ENCODE results near the gene ADCY2. TPM values are rescaled to one million over a fixed set of nuclear protein-coding genes. Genes with fewer than 3 reads are reported as not detected.

ADCY2 gene
- total RNA-seq, 1 donor from 2014 or later, result 18.4 TPM

- no peak for TF ChIP-seq POLR2AphosphoS5 (IDR thresholded peaks at IDR 0.05; ENCODE audit: insufficient read depth in 1 of 2, low read depth in 1 of 2)
- TF ChIP-seq POLR2A (IDR thresholded peaks at IDR 0.05), result no peak
- TF ChIP-seq CTCF (IDR thresholded peaks at IDR 0.05), result no peak
- DNase-seq (ENCODE audit: extremely low spot score in 2 of 2), result no peak
- Histone ChIP-seq H3K4me1 (no peaks in the 10 kb centered on the region), H3K9me3 (no peaks in the 10 kb centered on the region), H3K27me3 (no peaks in the 10 kb centered on the region), H3K36me3 (no peaks in the 10 kb centered on the region), H3K4me3 (no peak overlapping the region), H3K27ac (no peak overlapping the region)
- intact Hi-C loops (cut with DNase I), result no loop called here
These were observed 261.2 kb downstream of the ADCY2 start for GRCh38 chr5:7657153-7657552.

DNA sequence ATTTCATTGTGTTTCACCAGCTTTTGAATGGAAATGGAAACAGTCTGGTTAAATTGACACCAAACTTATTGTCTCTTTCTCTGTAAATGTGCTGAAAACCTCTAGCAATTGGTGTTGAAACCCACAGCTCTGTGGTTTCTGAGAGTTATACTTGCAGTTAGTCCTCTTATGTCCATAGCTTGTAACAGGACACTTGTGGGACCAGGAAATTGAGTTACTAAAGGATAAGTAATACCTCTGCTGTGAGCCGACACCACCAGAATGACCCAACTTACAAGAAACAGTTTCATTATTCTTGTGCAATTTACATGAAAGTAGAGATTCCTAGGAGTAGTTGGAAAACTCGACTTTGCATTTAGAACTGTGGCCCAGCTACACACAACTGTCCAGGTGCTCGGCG lies 263.5 kb downstream of the ADCY2 start:
- intact Hi-C loops (cut with DNase I), result no loop called here
- H3K27ac ChIP-seq, result no peak overlapping the region
- no peaks in the 10 kb centered on the region for H3K36me3 ChIP-seq
- H3K4me3 ChIP-seq, result no peak overlapping the region
- no peaks in the 10 kb centered on the region for H3K9me3 ChIP-seq
- H3K4me1 ChIP-seq, result no peaks in the 10 kb centered on the region
- no peaks in the 10 kb centered on the region for H3K27me3 ChIP-seq
- TF ChIP-seq CTCF (IDR thresholded peaks at IDR 0.05) (no peak), POLR2AphosphoS5 (IDR thresholded peaks at IDR 0.05; ENCODE audit: insufficient read depth in 1 of 2, low read depth in 1 of 2) (no peak), POLR2A (IDR thresholded peaks at IDR 0.05) (no peak)
- DNase-seq (ENCODE audit: extremely low spot score in 2 of 2), result no peak

DNA sequence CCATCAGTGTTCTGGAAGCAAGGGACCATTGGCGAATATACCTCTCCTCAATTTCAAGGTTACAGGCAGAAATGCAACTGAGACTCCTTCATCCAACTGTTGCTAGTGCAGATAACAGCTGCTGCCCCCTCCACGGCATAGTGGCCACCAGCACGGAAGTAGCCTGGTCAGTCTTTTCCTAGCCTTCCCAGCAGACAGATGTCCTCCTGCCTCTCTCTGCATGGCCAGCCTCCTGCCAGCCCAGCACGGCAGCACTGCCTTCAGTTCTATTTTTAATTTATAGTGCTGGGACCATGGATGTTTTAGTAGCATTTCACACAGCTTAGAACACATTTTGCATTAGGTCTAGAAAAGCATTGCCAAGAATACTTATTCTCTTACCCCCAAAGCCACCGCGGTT lies 266.4 kb downstream of the ADCY2 start:
- H3K36me3 ChIP-seq, result no peaks in the 10 kb centered on the region
- no peak overlapping the region for H3K4me3 ChIP-seq
- H3K4me1 ChIP-seq, result no peaks in the 10 kb centered on the region
- H3K27ac ChIP-seq, result no peak overlapping the region
- intact Hi-C loops (cut with DNase I), result no loop called here
- no peak for DNase-seq (ENCODE audit: extremely low spot score in 2 of 2)
- no peaks in the 10 kb centered on the region for H3K9me3 ChIP-seq
- no peaks in the 10 kb centered on the region for H3K27me3 ChIP-seq
- no peak for TF ChIP-seq POLR2A (IDR thresholded peaks at IDR 0.05)
- no peak for TF ChIP-seq CTCF (IDR thresholded peaks at IDR 0.05)
- no peak for TF ChIP-seq POLR2AphosphoS5 (IDR thresholded peaks at IDR 0.05; ENCODE audit: insufficient read depth in 1 of 2, low read depth in 1 of 2)

- Histone ChIP-seq H3K27me3 (no peaks in the 10 kb centered on the region), H3K4me1 (no peaks in the 10 kb centered on the region), H3K36me3 (no peaks in the 10 kb centered on the region), H3K9me3 (no peaks in the 10 kb centered on the region), H3K27ac (no peak overlapping the region), H3K4me3 (no peak overlapping the region)
- DNase-seq (ENCODE audit: extremely low spot score in 2 of 2), result no peak
- TF ChIP-seq POLR2AphosphoS5 (IDR thresholded peaks at IDR 0.05; ENCODE audit: insufficient read depth in 1 of 2, low read depth in 1 of 2), result no peak
- TF ChIP-seq CTCF (IDR thresholded peaks at IDR 0.05), result no peak
- TF ChIP-seq POLR2A (IDR thresholded peaks at IDR 0.05), result no peak
- intact Hi-C loops (cut with DNase I), result no loop called here
These were observed 267.9 kb downstream of the ADCY2 start for GRCh38 chr5:7663808-7664207.

GRCh38 chr5:7664208-7664607 lies 268.3 kb downstream of the ADCY2 start:
- Histone ChIP-seq H3K9me3 (no peaks in the 10 kb centered on the region), H3K4me1 (no peaks in the 10 kb centered on the region), H3K4me3 (no peak overlapping the region), H3K27me3 (no peaks in the 10 kb centered on the region), H3K36me3 (no peaks in the 10 kb centered on the region), H3K27ac (no peak overlapping the region)
- TF ChIP-seq POLR2A (IDR thresholded peaks at IDR 0.05) (no peak), POLR2AphosphoS5 (IDR thresholded peaks at IDR 0.05; ENCODE audit: insufficient read depth in 1 of 2, low read depth in 1 of 2) (no peak)
- intact Hi-C loops (cut with DNase I), result no loop called here
- DNase-seq (ENCODE audit: extremely low spot score in 2 of 2), result no peak
